Left ventricle myocardium inferior (tissue), 1 donor: Measurements from ENCODE around the gene RPA4. TPM values are rescaled to one million over a fixed set of nuclear protein-coding genes. Genes with fewer than 3 reads are reported as not detected.
"Not testable (repeated sequence)": the region's sequence is repeated elsewhere in the genome, so short reads cannot be mapped to it uniquely, and the experiment has no call there.

Experiments used
- DNase-seq: peaks from one replicate; pipeline ENCODE4 v3.0.0-alpha.2; 2020
- H3K27ac ChIP-seq: fragments of 200-600 bp; replicated peaks from 2 replicates; pipeline ENCODE4 v1.8.0; 2021
- H3K27me3 ChIP-seq: fragments of 200-600 bp; 2 replicates; pipeline ENCODE4 v1.8.0; 2021; ENCODE audit warnings: low read depth
- H3K36me3 ChIP-seq: fragments of 200-600 bp; 2 replicates; pipeline ENCODE4 v1.8.0; 2021
- H3K4me1 ChIP-seq: fragments of 200-600 bp; 2 replicates; pipeline ENCODE4 v1.8.0; 2021
- H3K4me3 ChIP-seq: fragments of 200-600 bp; 2 replicates; pipeline ENCODE4 v1.8.0; 2021; ENCODE audit warnings: mild to moderate bottlenecking, moderate library complexity
- H3K9me3 ChIP-seq: fragments of 200-600 bp; replicated peaks from 2 replicates; pipeline ENCODE4 v1.8.0; 2021
- CTCF ChIP-seq: fragments of 200-600 bp; IDR thresholded peaks from 2 replicates; pipeline ENCODE4 v1.8.0; 2021; ENCODE audit warnings: antibody characterized with exemption, mild to moderate bottlenecking, borderline replicate concordance
- intact Hi-C: fragments of 100-400 bp; cut with micrococcal nuclease; formaldehyde crosslinking; loops from one replicate; pipeline ENCODE4 v1.11.0; 2022
- total RNA-seq: library from RNA; stranded (reverse); fragmentation: NEBNext Ultra II Directional; extraction: Animal tissue kit (Norgen Biotek cat#: 25700); gene quantifications from one replicate; pipeline ENCODE4 v1.2.1, GENCODE V29; 2021
- donor health status: DM: no; HTN: yes; CAD: no; lungs with severe emphysema.

Gene RPA4
- total RNA-seq, 1 donor from 2014 or later, result not detected

DNA sequence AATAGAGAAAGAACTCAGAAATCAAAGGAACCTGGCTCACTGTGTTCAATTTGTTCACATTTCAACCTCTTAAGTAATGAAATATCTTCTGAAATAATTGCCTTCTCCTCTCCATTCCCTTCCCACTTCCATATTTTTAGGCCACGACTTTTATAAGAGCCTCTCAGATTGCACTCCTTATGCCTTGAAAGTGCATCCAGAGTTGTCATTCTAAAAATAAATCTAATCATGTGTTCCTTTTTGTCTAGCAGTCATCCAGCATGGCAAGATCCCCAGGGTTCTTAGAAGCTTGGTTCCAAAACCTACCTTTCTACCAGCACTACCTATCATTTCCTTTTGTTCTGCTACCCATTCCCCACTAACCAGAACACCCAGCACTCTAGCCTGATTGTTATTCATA, 42.4 kb upstream of the RPA4 start:
- H3K36me3 ChIP-seq, result no peaks in the 10 kb centered on the region
- TF ChIP-seq CTCF, result no peak
- H3K27me3 ChIP-seq, result no peaks in the 10 kb centered on the region
- no peak for DNase-seq
- intact Hi-C loops, result no loop called here
- no peaks in the 10 kb centered on the region for H3K9me3 ChIP-seq
- no peak overlapping the region for H3K27ac ChIP-seq
- no peak overlapping the region for H3K4me3 ChIP-seq
- H3K4me1 ChIP-seq, result no peaks in the 10 kb centered on the region

- H3K9me3 ChIP-seq, DNase-seq, H3K36me3 ChIP-seq, H3K4me3 ChIP-seq, H3K27me3 ChIP-seq, H3K4me1 ChIP-seq, intact Hi-C loops, H3K27ac ChIP-seq: not testable (repeated sequence)
Measured at GRCh38 chrX:96841866-96842265, 41.8 kb upstream of the RPA4 start.

DNA sequence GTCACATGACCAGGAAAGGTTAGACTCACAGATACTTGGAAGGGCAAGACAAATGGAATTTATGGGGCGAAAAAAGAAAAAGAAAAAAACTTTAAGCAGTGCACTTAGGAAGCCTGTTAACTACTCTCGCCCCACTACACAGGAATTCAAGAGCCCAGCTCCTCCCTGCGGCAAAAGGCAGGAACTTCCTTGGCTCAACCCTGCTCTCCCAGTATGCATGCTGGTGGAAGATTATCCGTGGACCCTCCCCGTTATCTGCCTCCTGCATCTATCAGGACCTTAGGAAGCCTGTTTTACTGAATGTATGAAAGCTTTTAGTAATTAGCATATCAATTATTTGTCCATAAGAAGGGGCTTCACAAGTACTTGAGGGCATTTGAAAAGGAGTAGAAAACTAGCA, 40.1 kb upstream of the RPA4 start:
- H3K9me3 ChIP-seq, result no peaks in the 10 kb centered on the region
- intact Hi-C loops, result no loop called here
- TF ChIP-seq CTCF, result peak; percentile 45
- no peaks in the 10 kb centered on the region for H3K36me3 ChIP-seq
- DNase-seq, result no peak
- H3K27me3 ChIP-seq, result no peaks in the 10 kb centered on the region
- H3K4me3 ChIP-seq, result no peak overlapping the region
- no peaks in the 10 kb centered on the region for H3K4me1 ChIP-seq
- no peak overlapping the region for H3K27ac ChIP-seq

DNA sequence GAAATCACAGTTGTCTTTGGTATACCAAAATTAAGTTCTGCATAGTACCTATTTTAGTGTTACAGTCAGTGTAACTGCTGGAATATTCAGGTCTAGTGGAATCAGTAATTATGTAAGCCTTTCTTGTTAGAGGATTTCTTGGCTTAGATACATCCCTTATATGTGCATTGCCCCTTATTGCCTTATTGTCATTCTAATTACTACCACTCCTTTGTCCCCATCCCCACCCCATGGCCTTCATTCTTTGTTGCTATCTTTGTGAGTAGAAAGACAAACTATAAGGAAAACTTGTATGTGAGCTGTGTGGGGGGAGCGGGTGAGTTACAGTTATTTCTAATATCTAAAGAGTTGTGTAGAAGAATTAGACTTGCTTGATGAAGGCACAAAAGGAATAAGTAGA, 36.9 kb upstream of the RPA4 start:
- no peaks in the 10 kb centered on the region for H3K36me3 ChIP-seq
- H3K9me3 ChIP-seq, result no peaks in the 10 kb centered on the region
- H3K27me3 ChIP-seq, result no peaks in the 10 kb centered on the region
- no peak overlapping the region for H3K27ac ChIP-seq
- no peak for DNase-seq
- no peaks in the 10 kb centered on the region for H3K4me1 ChIP-seq
- no peak for TF ChIP-seq CTCF
- intact Hi-C loops, result no loop called here
- no peak overlapping the region for H3K4me3 ChIP-seq

- H3K27me3 ChIP-seq, DNase-seq, H3K9me3 ChIP-seq, H3K4me1 ChIP-seq, H3K4me3 ChIP-seq, H3K27ac ChIP-seq, H3K36me3 ChIP-seq, intact Hi-C loops: not testable (repeated sequence)
Measured at GRCh38 chrX:96859422-96859821, 24.3 kb upstream of the RPA4 start.

- intact Hi-C loops, result no loop called here
- H3K4me1 ChIP-seq, result peaks cover under 1% of the 10 kb centered on the region
- H3K9me3 ChIP-seq, result no peaks in the 10 kb centered on the region
- no peaks in the 10 kb centered on the region for H3K36me3 ChIP-seq
- H3K27ac ChIP-seq, result no peak overlapping the region
- H3K4me3 ChIP-seq, result no peak overlapping the region
- no peaks in the 10 kb centered on the region for H3K27me3 ChIP-seq
- no peak for TF ChIP-seq CTCF
- DNase-seq, result no peak
Measured at GRCh38 chrX:96861218-96861617, 22.5 kb upstream of the RPA4 start.

- Histone ChIP-seq H3K27me3 (no peaks in the 10 kb centered on the region), H3K27ac (no peak overlapping the region), H3K4me3 (no peak overlapping the region), H3K36me3 (no peaks in the 10 kb centered on the region), H3K4me1 (no peaks in the 10 kb centered on the region), H3K9me3 (no peaks in the 10 kb centered on the region)
- no peak for DNase-seq
- TF ChIP-seq CTCF, result no peak
- intact Hi-C loops, result no loop called here
Measured at GRCh38 chrX:96861661-96862060, 22.0 kb upstream of the RPA4 start.
